ENCODE measurements around the gene RNF7.

GRCh38 chr3:141795276-141795675 is 57.2 kb downstream of the RNF7 start:
- TF ChIP-seq CTCF (IDR thresholded peaks at IDR 0.05; ENCODE audit: insufficient read depth, low read length) (no peak), POLR2AphosphoS5 (IDR thresholded peaks at IDR 0.05; ENCODE audit: low read depth) (no peak), GABPA (IDR thresholded peaks at IDR 0.05; ENCODE audit: low read depth) (no peak)

Measured in HL-60 (cell line).